SH-SY5Y (cell line): ENCODE results near the gene NTM.

Experiments used
- GATA2 ChIP-seq: IDR thresholded peaks from 2 replicates; pipeline ENCODE4 v1.6.1; 2011; ENCODE audit warnings: mild to moderate bottlenecking, low read depth, low read length
- GATA3 ChIP-seq: IDR thresholded peaks from 2 replicates; pipeline ENCODE4 v1.6.1; 2011; ENCODE audit warnings: low read depth, mild to moderate bottlenecking, low read length, moderate library complexity

DNA sequence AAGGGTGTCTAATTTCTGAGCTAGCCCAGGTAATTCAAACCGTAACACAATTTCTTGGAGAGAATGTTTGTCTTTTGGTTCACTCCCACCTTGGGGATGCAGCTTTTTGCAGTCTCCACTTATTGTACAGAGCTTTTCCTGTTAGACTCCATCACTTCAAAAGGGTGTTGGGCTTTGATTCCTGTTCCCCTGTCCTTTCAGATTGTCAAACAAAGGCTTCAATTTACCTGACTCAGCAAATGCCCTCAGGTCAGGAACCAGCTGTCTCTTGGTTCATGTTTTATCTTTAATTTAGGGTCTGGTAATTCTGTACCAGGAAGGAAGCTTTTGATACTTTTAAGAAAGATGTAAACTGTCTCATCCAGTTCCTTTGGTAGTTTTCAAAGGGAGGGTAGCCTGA, 880.6 kb downstream of the NTM start:
- TF ChIP-seq GATA2: no peak
- TF ChIP-seq GATA3: no peak
